H1 (cell line): ENCODE results near the gene TSSK6. TPM values are rescaled to one million over a fixed set of nuclear protein-coding genes. Genes with fewer than 3 reads are reported as not detected.

Experiments used
- CTCF ChIA-PET: fragments of 300-600 bp; sonication (Branson Sonifier 250); formaldehyde crosslinking; loops from one replicate; lab custom pipeline; 2021; ENCODE audit not compliant: partially characterized antibody; lab: Charles Lee
- POLR2A ChIA-PET: fragments of 300-600 bp; sonication (Branson Sonifier 250); formaldehyde crosslinking; loops from one replicate; lab custom pipeline; 2021; ENCODE audit warnings: inconsistent platforms; ENCODE audit not compliant: partially characterized antibody; lab: Charles Lee
- DNase-seq, 2 experiments: peaks; one replicate each; pipeline versions ENCODE4 v3.0.0 to v3.0.0-alpha.2; 2010 to 2022; ENCODE audit warnings: low spot score in 2 of 2, low read depth in 1 of 2, mixed read lengths in 1 of 2
- FAIRE-seq: peaks from 2 replicates; lab custom pipeline; 2011; peaks lifted over from hg19 to GRCh38; lab: Jason Lieb, UNC
- H2AFZ ChIP-seq: 2 replicates; pipeline ENCODE4 v1.8.1; 2012; ENCODE audit warnings: low read length, inconsistent platforms
- H2AK5ac ChIP-seq: 2 replicates; pipeline ENCODE4 v1.6.1; 2013; ENCODE audit warnings: low read depth, low read length
- H2BK120ac ChIP-seq: replicated peaks from 2 replicates; pipeline ENCODE3; 2013; ENCODE audit warnings: low read depth, low read length, inconsistent platforms
- H2BK12ac ChIP-seq: 2 replicates; pipeline ENCODE4 v1.6.1; 2013; ENCODE audit warnings: low read depth, low read length
- H2BK15ac ChIP-seq: 2 replicates; pipeline ENCODE4 v1.6.1; 2013; ENCODE audit warnings: low read length
- H2BK20ac ChIP-seq: 2 replicates; pipeline ENCODE4 v1.6.1; 2013; ENCODE audit warnings: low read length
- H2BK5ac ChIP-seq: 2 replicates; pipeline ENCODE4 v1.6.1; 2013; ENCODE audit warnings: low read depth, low read length
- H3K14ac ChIP-seq: 2 replicates; pipeline ENCODE4 v1.6.1; 2013; ENCODE audit warnings: inconsistent platforms; ENCODE audit not compliant: insufficient read length
- H3K18ac ChIP-seq: 2 replicates; pipeline ENCODE4 v1.6.1; 2013; ENCODE audit warnings: low read length; ENCODE audit errors: extremely low read depth
- H3K23ac ChIP-seq: 2 replicates; pipeline ENCODE4 v1.6.1; 2013; ENCODE audit warnings: inconsistent platforms; ENCODE audit not compliant: insufficient read length
- H3K23me2 ChIP-seq: 2 replicates; pipeline ENCODE4 v1.6.1; 2013; ENCODE audit warnings: low read depth, low read length
- H3K27ac ChIP-seq: 2 replicates; pipeline ENCODE4 v1.6.1; 2011; ENCODE audit warnings: low read depth, low read length, inconsistent platforms
- H3K27me3 ChIP-seq, 4 experiments: replicated peaks in 1 of 4; 1 replicate in 1 of 4; 2 replicates in 3 of 4; pipeline versions ENCODE4 v1.6.1 to v1.8.1; 2011 to 2013; ENCODE audit warnings: low read length in 3 of 4, mild to moderate bottlenecking in 3 of 4, inconsistent platforms in 2 of 4, mixed read lengths in 2 of 4, moderate library complexity in 1 of 4; ENCODE audit not compliant: control insufficient read depth in 3 of 4, insufficient read depth in 3 of 4; ENCODE audit errors: extremely low read depth in 1 of 4
- H3K36me3 ChIP-seq, 4 experiments: 2 replicates each; pipeline versions ENCODE4 v1.6.1 to v1.8.1; 2011 to 2013; ENCODE audit warnings: mild to moderate bottlenecking in 4 of 4, low read length in 3 of 4, moderate library complexity in 2 of 4, control low read depth in 1 of 4, inconsistent platforms in 1 of 4; ENCODE audit not compliant: insufficient read depth in 4 of 4, control insufficient read depth in 2 of 4
- H3K4ac ChIP-seq: replicated peaks from 2 replicates; pipeline ENCODE3; 2013; ENCODE audit warnings: low read length, low read depth, mixed read lengths, inconsistent platforms; ENCODE audit not compliant: insufficient read length
- H3K4me1 ChIP-seq, 4 experiments: replicated peaks in 1 of 4; 1 replicate in 1 of 4; 2 replicates in 3 of 4; pipeline versions ENCODE4 v1.6.1 to v1.8.1; 2011 to 2013; ENCODE audit warnings: low read length in 3 of 4, inconsistent platforms in 2 of 4, mixed read lengths in 1 of 4; ENCODE audit not compliant: insufficient read depth in 4 of 4, control insufficient read depth in 3 of 4
- H3K4me2 ChIP-seq, 2 experiments: 2 replicates each; pipeline versions ENCODE4 v1.6.1 to v1.8.1; 2011 to 2013; ENCODE audit warnings: low read depth in 2 of 2, low read length in 2 of 2, control low read depth in 1 of 2, inconsistent platforms in 1 of 2, mild to moderate bottlenecking in 1 of 2; ENCODE audit not compliant: insufficient read depth in 1 of 2
- H3K4me3 ChIP-seq, 4 experiments: fragments of 200-600, 300-600 bp in 1 of 4; sonication (generic), shearing (Covaris generic), sonication (Bioruptor Twin) in 1 of 4; 2 replicates each; pipeline versions ENCODE4 v1.5.1 to v1.8.1; 2011 to 2016; ENCODE audit warnings: low read length in 4 of 4, low read depth in 3 of 4, control low read depth in 2 of 4, inconsistent platforms in 2 of 4, mild to moderate bottlenecking in 2 of 4, mixed read lengths in 1 of 4, moderate library complexity in 1 of 4; ENCODE audit not compliant: insufficient read depth in 2 of 4; ENCODE audit errors: extremely low read depth in 1 of 4
- H3K56ac ChIP-seq: replicated peaks from 2 replicates; pipeline ENCODE3; 2013; ENCODE audit warnings: low read depth, mild to moderate bottlenecking, mixed read lengths, low read length, inconsistent platforms; ENCODE audit not compliant: insufficient read length
- H3K79me1 ChIP-seq: 2 replicates; pipeline ENCODE4 v1.6.1; 2013; ENCODE audit warnings: low read depth, low read length, control low read depth
- H3K79me2 ChIP-seq, 2 experiments: 2 replicates each; pipeline versions ENCODE4 v1.6.1 to v1.8.1; 2012 to 2013; ENCODE audit warnings: low read length in 2 of 2, mild to moderate bottlenecking in 2 of 2, inconsistent platforms in 1 of 2; ENCODE audit not compliant: insufficient read depth in 2 of 2, control insufficient read depth in 1 of 2
- H3K9ac ChIP-seq, 4 experiments: replicated peaks in 1 of 4; 1 replicate in 1 of 4; 2 replicates in 3 of 4; pipeline versions ENCODE4 v1.6.1 to v1.8.1; 2011 to 2013; ENCODE audit warnings: low read depth in 3 of 4, low read length in 3 of 4, control low read depth in 2 of 4, mild to moderate bottlenecking in 2 of 4, moderate library complexity in 2 of 4, inconsistent platforms in 1 of 4; ENCODE audit errors: extremely low read depth in 1 of 4
- H3K9me3 ChIP-seq, 2 experiments: 2 replicates each; pipeline versions ENCODE4 v1.6.1 to v1.8.1; 2012 to 2013; ENCODE audit warnings: mild to moderate bottlenecking in 2 of 2, moderate library complexity in 2 of 2, control low read depth in 1 of 2, inconsistent platforms in 1 of 2, low read depth in 1 of 2, low read length in 1 of 2, mixed read lengths in 1 of 2; ENCODE audit not compliant: insufficient read depth in 2 of 2
- H4K20me1 ChIP-seq, 2 experiments: replicated peaks in 1 of 2; 2 replicates each; pipeline versions ENCODE3 to v1.8.1; 2011 to 2013; ENCODE audit warnings: inconsistent platforms in 2 of 2, low read length in 2 of 2, mild to moderate bottlenecking in 1 of 2; ENCODE audit not compliant: insufficient read depth in 2 of 2, control insufficient read depth in 1 of 2
- H4K5ac ChIP-seq: 2 replicates; pipeline ENCODE4 v1.6.1; 2013; ENCODE audit warnings: low read length, low read depth, mixed read lengths, inconsistent platforms; ENCODE audit not compliant: insufficient read length
- H4K8ac ChIP-seq: 2 replicates; pipeline ENCODE4 v1.8.0; 2013; ENCODE audit warnings: mild to moderate bottlenecking, moderate library complexity, low read length, inconsistent platforms; ENCODE audit not compliant: insufficient read depth; ENCODE audit errors: extremely low read depth
- H4K91ac ChIP-seq: replicated peaks from 2 replicates; pipeline ENCODE3; 2013; ENCODE audit warnings: low read length, mixed read lengths, inconsistent platforms; ENCODE audit not compliant: insufficient read length
- BCL11A ChIP-seq, 2 experiments: IDR thresholded peaks; one replicate each; pipeline ENCODE4 v1.6.1; 2011; ENCODE audit warnings: low read depth in 2 of 2, low read length in 2 of 2, mild to moderate bottlenecking in 2 of 2
- CREB1 ChIP-seq: IDR thresholded peaks from 2 replicates; pipeline ENCODE4 v1.6.1; 2012; ENCODE audit warnings: inconsistent platforms
- HDAC2 ChIP-seq, 2 experiments: fragments of 300-600 bp in 1 of 2; sonication (generic) in 1 of 2; IDR thresholded peaks; 2 replicates each; pipeline ENCODE4 v1.6.1; 2011 to 2012; ENCODE audit warnings: low read depth in 2 of 2, low read length in 2 of 2, mild to moderate bottlenecking in 2 of 2, moderate library complexity in 2 of 2, borderline replicate concordance in 1 of 2, inconsistent platforms in 1 of 2
- NRF1 ChIP-seq: IDR thresholded peaks from 2 replicates; pipeline ENCODE4 v1.6.1; 2011; ENCODE audit warnings: mild to moderate bottlenecking, low read depth, low read length, improper control_type of control experiment
- RNF2 ChIP-seq: fragments of 200-900, 300-1000 bp; sonication (generic); IDR thresholded peaks from 2 replicates; pipeline ENCODE4 v1.7.1; 2016; ENCODE audit warnings: borderline replicate concordance, low read depth, mild to moderate bottlenecking, antibody characterized with exemption, low read length; ENCODE audit not compliant: poor library complexity, severe bottlenecking; ENCODE audit errors: missing control alignments
- RXRA ChIP-seq: IDR thresholded peaks from 2 replicates; pipeline ENCODE4 v1.6.1; 2011; ENCODE audit warnings: low read depth, mild to moderate bottlenecking, low read length, moderate library complexity; ENCODE audit not compliant: insufficient read depth
- SIX5 ChIP-seq: IDR thresholded peaks from 2 replicates; pipeline ENCODE4 v1.6.1; 2011; ENCODE audit warnings: mild to moderate bottlenecking, low read depth, low read length
- YY1 ChIP-seq: IDR thresholded peaks from 2 replicates; pipeline ENCODE4 v1.6.1; 2011; ENCODE audit warnings: low read depth, mild to moderate bottlenecking, low read length
- WGBS, 2 experiments: shearing (Covaris generic) in 1 of 2; methylation state at CpG; one replicate each; pipeline versions ENCODE4 v1.1.6 to v1.1.7; 2013 to 2015; ENCODE audit warnings: low lambda C conversion rate in 2 of 2, mixed read lengths in 2 of 2, inconsistent platforms in 1 of 2, low coverage in 1 of 2, missing lambda C conversion rate in 1 of 2; ENCODE audit not compliant: insufficient replicate concordance in 2 of 2, insufficient coverage in 1 of 2, insufficient read length in 1 of 2; ENCODE audit errors: extremely low coverage in 1 of 2, missing lambda C conversion rate in 1 of 2; 5-methylcytosine and 5-hydroxymethylcytosine counted together
- polyA plus RNA-seq, 7 experiments: library from polyadenylated mRNA; depleted of rRNA in 3 of 7; stranded (reverse) in 5 of 7; unstranded in 2 of 7; fragments of >200 nt in 5 of 7; fragments of 200-250 nt in 2 of 7; gene quantifications; 1 replicate in 5 of 7; 2 replicates in 1 of 7; 4 replicates in 1 of 7; pipeline versions ENCODE4 v1.2.1 to v1.2.3, GENCODE V29; 2011 to 2013; ENCODE audit warnings: missing spikeins in 2 of 7, mixed read lengths in 2 of 7
- total RNA-seq: library from RNA; stranded (reverse); fragmentation: NEBNext Ultra II Directional; extraction: Animal tissue kit (Norgen Biotek cat#: 25700); gene quantifications from 2 replicates; pipeline ENCODE4 v1.2.1, GENCODE V29; 2021
- TF ChIP-seq, protein P1 (sequence below): IDR thresholded peaks from 2 replicates; pipeline ENCODE4 v1.6.1; 2012; ENCODE audit warnings: inconsistent platforms
- TF ChIP-seq, protein P2 (sequence below): IDR thresholded peaks from 2 replicates; pipeline ENCODE4 v1.6.1; 2012; ENCODE audit warnings: inconsistent platforms

TSSK6 gene
- total and polyA plus RNA-seq, 2 of the 8 experiments (the other 6 are each of a cell fraction or from before 2014, with no cell fraction given): 3.6 to 7.8 TPM

DNA sequence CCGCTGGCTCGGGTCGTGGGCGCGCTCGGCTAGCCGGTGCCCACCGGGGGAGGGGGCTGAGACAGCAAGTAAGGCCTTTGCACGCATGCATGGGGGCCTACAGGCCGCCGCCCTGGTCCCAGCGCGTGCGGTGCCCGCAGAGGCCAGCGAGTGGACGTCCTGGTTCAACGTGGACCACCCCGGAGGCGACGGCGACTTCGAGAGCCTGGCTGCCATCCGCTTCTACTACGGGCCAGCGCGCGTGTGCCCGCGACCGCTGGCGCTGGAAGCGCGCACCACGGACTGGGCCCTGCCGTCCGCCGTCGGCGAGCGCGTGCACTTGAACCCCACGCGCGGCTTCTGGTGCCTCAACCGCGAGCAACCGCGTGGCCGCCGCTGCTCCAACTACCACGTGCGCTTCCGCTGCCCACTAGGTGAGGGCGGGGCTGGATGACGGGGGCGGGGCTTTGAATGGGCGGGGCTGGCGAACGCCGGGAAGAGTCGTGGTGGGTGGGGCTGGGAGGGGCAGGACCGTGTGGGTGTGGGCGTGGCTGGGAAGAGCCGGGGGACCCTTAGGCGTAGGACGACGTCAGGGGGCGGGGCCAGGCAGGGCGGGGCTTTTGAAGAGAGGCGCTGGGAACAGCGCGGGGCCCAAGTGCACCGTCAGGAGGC, 24.8 kb upstream of the TSSK6 start:
- peaks cover 9% of the 10 kb centered on the region; the same call in 1 of the 2 replicates for H3K23me2 ChIP-seq
- 81% methylated on average over 38 of the region's 74 CpGs; no CpG with 5 or more reads in 1 of the 2 experiments for WGBS, 2 experiments
- H4K5ac ChIP-seq: no peak overlapping the region
- peaks cover 3% of the 10 kb centered on the region in 2 experiments for H4K20me1 ChIP-seq
- H3K14ac ChIP-seq: no peak overlapping the region
- no peak overlapping the region for H3K27ac ChIP-seq
- peaks cover 0 to 8% (median 3%) of the 10 kb centered on the region in 4 experiments; a peak in 3 of 7 replicates for H3K4me1 ChIP-seq
- no peak overlapping the region for H3K9ac ChIP-seq
- no peak overlapping the region for H3K4ac ChIP-seq
- no peaks in the 10 kb centered on the region for H3K79me1 ChIP-seq
- H2BK20ac ChIP-seq: no peak overlapping the region
- H4K8ac ChIP-seq: no peak overlapping the region; the same call in 1 of the 2 replicates
- peaks cover 0 to 4% of the 10 kb centered on the region in 2 experiments; a peak in 1 of 4 replicates for H3K9me3 ChIP-seq
- H3K23ac ChIP-seq: no peak overlapping the region
- no peak overlapping the region for H3K56ac ChIP-seq
- H3K18ac ChIP-seq: no peak overlapping the region
- FAIRE-seq (no peak), DNase-seq (peak; percentile 81 to 94)
- no peak overlapping the region for H2BK120ac ChIP-seq
- H3K79me2 ChIP-seq: no peaks in the 10 kb centered on the region
- peak overlapping the region; percentile 3 to 55 (median 46); a peak in 5 of 8 replicates for H3K4me3 ChIP-seq
- H2BK15ac ChIP-seq: no peak overlapping the region
- 0 out of 2 replicates have a peak overlapping the region, but pooled peaks have one; percentile 27 for H2BK12ac ChIP-seq
- H2AFZ ChIP-seq: no peak overlapping the region
- ChIA-PET POLR2A (interaction anchor here (0.7 to 1.6 kb wide), 4 partner anchors 8 to 110 kb away, joined by 4 to 6 read pairs (median 5); no protein-coding TSS in a partner anchor), CTCF (interaction anchor here (0.7 to 8.2 kb wide), 7 partner anchors 10 to 178 kb away, joined by 3 to 104 read pairs (median 4); partner anchors contain the start of gene NDUFA13)
- no peak overlapping the region for H4K91ac ChIP-seq
- peaks cover 6 to 26% (median 20%) of the 10 kb centered on the region in 4 experiments for H3K27me3 ChIP-seq
- no peaks in the 10 kb centered on the region for H3K36me3 ChIP-seq
- peak overlapping the region; percentile 52 to 66 for H3K4me2 ChIP-seq
- H2AK5ac ChIP-seq: 0 out of 2 replicates have a peak overlapping the region, but pooled peaks have one; percentile 39
- no peak overlapping the region for H2BK5ac ChIP-seq
- TF ChIP-seq, protein P1, sequence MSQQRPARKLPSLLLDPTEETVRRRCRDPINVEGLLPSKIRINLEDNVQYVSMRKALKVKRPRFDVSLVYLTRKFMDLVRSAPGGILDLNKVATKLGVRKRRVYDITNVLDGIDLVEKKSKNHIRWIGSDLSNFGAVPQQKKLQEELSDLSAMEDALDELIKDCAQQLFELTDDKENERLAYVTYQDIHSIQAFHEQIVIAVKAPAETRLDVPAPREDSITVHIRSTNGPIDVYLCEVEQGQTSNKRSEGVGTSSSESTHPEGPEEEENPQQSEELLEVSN: peak; percentile 95
- TF ChIP-seq YY1: no peak
- peak; percentile 67; the same call in 1 of the 2 replicates for TF ChIP-seq CREB1
- TF ChIP-seq RXRA: no peak
- TF ChIP-seq RNF2: no peak
- no peak for TF ChIP-seq BCL11A (IDR thresholded peaks at IDR 0.05; ENCODE audit: low read depth in 2 of 2, low read length in 2 of 2)
- TF ChIP-seq SIX5: no peak
- no peak for TF ChIP-seq NRF1
- TF ChIP-seq HDAC2 (IDR thresholded peaks at IDR 0.05; ENCODE audit: borderline replicate concordance in 1 of 2, low read depth in 2 of 2, low read length in 2 of 2): no peak
- TF ChIP-seq, protein P2, sequence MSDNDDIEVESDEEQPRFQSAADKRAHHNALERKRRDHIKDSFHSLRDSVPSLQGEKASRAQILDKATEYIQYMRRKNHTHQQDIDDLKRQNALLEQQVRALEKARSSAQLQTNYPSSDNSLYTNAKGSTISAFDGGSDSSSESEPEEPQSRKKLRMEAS: peak; percentile 99
